Ishikawa (cell line): ENCODE data around the gene ROBO2.

Experiments
- CEBPB ChIP-seq: IDR thresholded peaks from 2 replicates; pipeline ENCODE4 v1.6.1; 2012
- CREB1 ChIP-seq: IDR thresholded peaks from 2 replicates; pipeline ENCODE4 v1.6.1; 2012; ENCODE audit warnings: low read depth
- EGR1 ChIP-seq: IDR thresholded peaks from 2 replicates; pipeline ENCODE4 v1.6.1; 2012
- EP300 ChIP-seq: IDR thresholded peaks from 2 replicates; pipeline ENCODE4 v1.6.1; 2012; ENCODE audit warnings: borderline replicate concordance
- FOXM1 ChIP-seq: IDR thresholded peaks from 2 replicates; pipeline ENCODE4 v1.6.1; 2012; ENCODE audit warnings: low read depth, borderline replicate concordance
- NFIC ChIP-seq: IDR thresholded peaks from 2 replicates; pipeline ENCODE4 v1.6.1; 2012
- RAD21 ChIP-seq: IDR thresholded peaks from 2 replicates; pipeline ENCODE4 v1.6.1; 2012; ENCODE audit warnings: low read depth
- REST ChIP-seq: IDR thresholded peaks from 2 replicates; pipeline ENCODE4 v1.6.1; 2012; ENCODE audit warnings: low read depth, mild to moderate bottlenecking
- TAF1 ChIP-seq: IDR thresholded peaks from 2 replicates; pipeline ENCODE4 v1.6.1; 2012; ENCODE audit warnings: low read depth, mild to moderate bottlenecking
- TCF12 ChIP-seq: IDR thresholded peaks from 2 replicates; pipeline ENCODE4 v1.6.1; 2012; ENCODE audit warnings: low read depth
- TEAD4 ChIP-seq: IDR thresholded peaks from 2 replicates; pipeline ENCODE4 v1.6.1; 2012
- YY1 ChIP-seq: IDR thresholded peaks from 2 replicates; pipeline ENCODE4 v1.6.1; 2012; ENCODE audit warnings: low read depth
- ZBTB7A ChIP-seq: IDR thresholded peaks from 2 replicates; pipeline ENCODE4 v1.6.1; 2012; ENCODE audit warnings: low read depth
- TF ChIP-seq, protein P1 (sequence below): IDR thresholded peaks from 2 replicates; pipeline ENCODE4 v1.6.1; 2012
- TF ChIP-seq, protein P2 (sequence below): IDR thresholded peaks from 2 replicates; pipeline ENCODE4 v1.6.1; 2012

Gene ROBO2

DNA sequence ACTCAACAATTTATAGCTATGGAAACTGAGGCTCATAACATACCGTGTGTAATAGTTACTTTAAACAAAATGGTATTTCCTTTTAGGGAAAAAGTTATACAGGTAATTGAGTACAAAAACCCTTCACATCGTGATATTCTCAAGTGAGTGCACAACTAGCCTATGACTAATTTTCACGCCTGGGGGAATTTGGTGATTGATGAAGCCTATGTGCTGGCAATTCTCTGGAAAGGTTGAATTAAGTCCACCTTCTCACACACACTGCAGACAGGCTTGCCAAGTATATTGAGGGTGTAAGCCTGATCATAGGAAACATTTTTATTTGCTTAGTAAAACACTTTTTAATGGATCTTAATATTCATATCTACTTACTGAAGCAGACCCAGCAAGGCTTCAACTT lies 41.3 kb upstream of the ROBO2 start:
- TF ChIP-seq TCF12 (no peak), RAD21 (no peak), TAF1 (no peak), REST (no peak), CEBPB (no peak)

DNA sequence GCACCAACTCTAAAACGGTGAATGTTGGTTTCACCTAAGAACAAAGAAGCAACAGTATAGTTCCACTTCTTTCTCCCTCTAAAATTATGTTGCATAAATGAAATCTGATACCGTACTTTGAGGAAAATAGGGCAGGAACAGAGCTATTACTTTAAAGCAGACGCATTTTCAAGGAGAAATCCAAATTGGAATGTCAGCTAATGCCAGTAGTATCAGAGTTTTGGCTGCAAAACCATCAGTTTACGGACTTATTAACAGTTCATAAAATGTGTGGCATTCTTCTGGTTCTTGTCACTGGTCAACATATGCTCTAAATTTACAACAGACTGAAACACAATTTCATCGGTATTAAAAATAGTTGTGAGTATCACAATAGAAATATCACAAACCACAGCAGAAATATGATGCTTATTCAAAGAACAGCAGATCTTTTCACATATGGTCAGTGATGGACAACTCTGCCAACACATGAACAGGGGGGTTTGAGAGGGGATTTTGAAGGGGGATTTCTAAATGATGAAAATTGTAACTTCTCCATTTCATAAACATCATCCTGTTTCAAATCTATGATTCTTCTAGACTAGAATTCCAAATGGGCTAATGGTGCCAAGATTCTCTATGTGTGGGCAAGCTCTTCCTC lies 38.7 kb upstream of the ROBO2 start:
- no peak for TF ChIP-seq TCF12
- no peak for TF ChIP-seq TAF1
- no peak for TF ChIP-seq REST
- no peak for TF ChIP-seq YY1
- no peak for TF ChIP-seq CEBPB
- no peak for TF ChIP-seq TEAD4
- TF ChIP-seq FOXM1: no peak
- no peak for TF ChIP-seq EP300
- TF ChIP-seq, protein P1, sequence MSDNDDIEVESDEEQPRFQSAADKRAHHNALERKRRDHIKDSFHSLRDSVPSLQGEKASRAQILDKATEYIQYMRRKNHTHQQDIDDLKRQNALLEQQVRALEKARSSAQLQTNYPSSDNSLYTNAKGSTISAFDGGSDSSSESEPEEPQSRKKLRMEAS: no peak
- TF ChIP-seq EGR1: no peak
- TF ChIP-seq, protein P2, sequence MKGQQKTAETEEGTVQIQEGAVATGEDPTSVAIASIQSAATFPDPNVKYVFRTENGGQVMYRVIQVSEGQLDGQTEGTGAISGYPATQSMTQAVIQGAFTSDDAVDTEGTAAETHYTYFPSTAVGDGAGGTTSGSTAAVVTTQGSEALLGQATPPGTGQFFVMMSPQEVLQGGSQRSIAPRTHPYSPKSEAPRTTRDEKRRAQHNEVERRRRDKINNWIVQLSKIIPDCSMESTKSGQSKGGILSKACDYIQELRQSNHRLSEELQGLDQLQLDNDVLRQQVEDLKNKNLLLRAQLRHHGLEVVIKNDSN: no peak
- TF ChIP-seq ZBTB7A: no peak
- no peak for TF ChIP-seq RAD21
- no peak for TF ChIP-seq NFIC
- TF ChIP-seq CREB1: no peak

- TF ChIP-seq ZBTB7A: no peak
- TF ChIP-seq RAD21: no peak
- no peak for TF ChIP-seq FOXM1
- no peak for TF ChIP-seq EGR1
- TF ChIP-seq, protein P2: no peak
- TF ChIP-seq NFIC: no peak
- TF ChIP-seq CEBPB: no peak
- no peak for TF ChIP-seq REST
- no peak for TF ChIP-seq EP300
- no peak for TF ChIP-seq TCF12
- TF ChIP-seq YY1: no peak
- TF ChIP-seq TEAD4: no peak
- TF ChIP-seq CREB1: no peak
- TF ChIP-seq TAF1: no peak
- TF ChIP-seq, protein P1: no peak
Observed at GRCh38 chr3:77014226-77014625, 25.7 kb upstream of the ROBO2 start.

DNA sequence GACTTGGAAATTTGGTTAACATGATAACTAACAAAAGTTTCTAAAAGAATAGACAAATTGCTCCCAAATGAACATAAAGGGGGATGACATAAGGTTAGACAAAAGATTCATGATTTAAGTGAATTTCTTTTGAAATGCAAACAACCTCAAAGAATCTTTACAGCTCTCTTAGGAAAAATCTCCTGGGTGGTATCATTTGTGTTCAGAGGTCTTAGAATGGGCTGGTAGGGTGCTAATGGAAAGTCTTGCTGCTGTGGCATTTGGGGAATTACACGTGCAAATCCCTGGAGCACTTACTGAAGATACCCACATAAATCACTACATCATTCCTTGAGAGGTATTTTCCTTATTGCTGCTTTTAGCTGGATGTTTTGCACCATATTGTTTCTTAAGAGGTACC lies 14.4 kb upstream of the ROBO2 start:
- TF ChIP-seq EGR1 (no peak), CEBPB (no peak), TAF1 (no peak), CREB1 (no peak)

- no peak for TF ChIP-seq TAF1
- TF ChIP-seq NFIC: no peak
- no peak for TF ChIP-seq ZBTB7A
- no peak for TF ChIP-seq RAD21
- no peak for TF ChIP-seq TCF12
- no peak for TF ChIP-seq REST
- no peak for TF ChIP-seq CREB1
- TF ChIP-seq YY1: no peak
- TF ChIP-seq, protein P2: no peak
- no peak for TF ChIP-seq FOXM1
- TF ChIP-seq TEAD4: no peak
- no peak for TF ChIP-seq EGR1
- no peak for TF ChIP-seq EP300
Observed at GRCh38 chr3:77026904-77027634, 12.8 kb upstream of the ROBO2 start.
